Measurements from ENCODE around the gene EIPR1.

DNA sequence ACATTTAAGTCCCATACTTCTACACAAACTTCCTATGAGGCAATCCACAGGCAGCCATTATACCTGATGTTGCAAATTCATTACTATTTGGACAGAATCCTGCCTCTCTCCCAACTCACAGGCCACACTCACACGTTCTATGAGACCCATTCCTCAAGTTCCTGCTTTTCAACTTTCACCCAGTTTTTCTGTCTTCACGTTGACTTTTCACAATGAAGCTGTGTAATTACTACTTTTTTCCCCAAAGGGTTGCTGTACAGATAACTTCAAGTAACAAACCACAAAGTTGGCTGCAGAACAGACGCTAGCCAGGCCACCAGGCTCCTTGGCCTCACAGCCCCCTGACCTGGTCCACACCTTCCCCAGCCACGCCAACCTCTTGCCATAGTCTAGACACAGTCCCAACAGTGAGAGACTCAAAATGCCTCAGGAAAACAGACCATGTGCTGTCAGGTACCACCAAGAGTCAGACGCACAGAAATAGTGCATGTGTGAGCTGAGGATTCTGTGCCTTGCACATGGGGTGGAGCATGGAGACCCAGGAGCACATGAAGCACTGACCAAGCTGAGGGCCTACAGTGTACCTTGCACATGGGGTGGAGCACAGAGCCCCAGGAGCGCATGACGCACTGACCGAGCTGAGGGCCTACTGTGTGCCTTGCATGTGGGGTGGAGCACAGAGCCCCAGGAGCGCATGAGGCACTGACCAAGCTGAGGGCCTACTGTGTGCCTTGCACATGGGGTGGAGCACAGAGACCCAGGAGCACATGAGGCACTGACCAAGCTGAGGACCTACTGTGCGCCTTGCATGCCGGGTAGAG lies 61.0 kb downstream of the EIPR1 start:
- TF ChIP-seq, protein P1, sequence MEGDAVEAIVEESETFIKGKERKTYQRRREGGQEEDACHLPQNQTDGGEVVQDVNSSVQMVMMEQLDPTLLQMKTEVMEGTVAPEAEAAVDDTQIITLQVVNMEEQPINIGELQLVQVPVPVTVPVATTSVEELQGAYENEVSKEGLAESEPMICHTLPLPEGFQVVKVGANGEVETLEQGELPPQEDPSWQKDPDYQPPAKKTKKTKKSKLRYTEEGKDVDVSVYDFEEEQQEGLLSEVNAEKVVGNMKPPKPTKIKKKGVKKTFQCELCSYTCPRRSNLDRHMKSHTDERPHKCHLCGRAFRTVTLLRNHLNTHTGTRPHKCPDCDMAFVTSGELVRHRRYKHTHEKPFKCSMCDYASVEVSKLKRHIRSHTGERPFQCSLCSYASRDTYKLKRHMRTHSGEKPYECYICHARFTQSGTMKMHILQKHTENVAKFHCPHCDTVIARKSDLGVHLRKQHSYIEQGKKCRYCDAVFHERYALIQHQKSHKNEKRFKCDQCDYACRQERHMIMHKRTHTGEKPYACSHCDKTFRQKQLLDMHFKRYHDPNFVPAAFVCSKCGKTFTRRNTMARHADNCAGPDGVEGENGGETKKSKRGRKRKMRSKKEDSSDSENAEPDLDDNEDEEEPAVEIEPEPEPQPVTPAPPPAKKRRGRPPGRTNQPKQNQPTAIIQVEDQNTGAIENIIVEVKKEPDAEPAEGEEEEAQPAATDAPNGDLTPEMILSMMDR (IDR thresholded peaks at IDR 0.05) = no peak
- TF ChIP-seq POLR2A (IDR thresholded peaks at IDR 0.05) = no peak
